NCI-H2081 treated with DMSO at 0.1 percent for 48 hours (cell line): ENCODE results near the gene BCL11B.

Experiments used
- DNase-seq: peaks from one replicate; lab custom pipeline; 2025; lab: John Stamatoyannopoulos, UW

The BCL11B gene

GRCh38 chr14:99254328-99255009, 17.5 kb downstream of the BCL11B start:
- no peak for DNase-seq

GRCh38 chr14:99253890-99254289, 18.1 kb downstream of the BCL11B start:
- DNase-seq, result no peak

- DNase-seq, result no peak
Observed at GRCh38 chr14:99252940-99253868, 18.8 kb downstream of the BCL11B start.

- no peak for DNase-seq
Observed at GRCh38 chr14:99252443-99252939, 19.5 kb downstream of the BCL11B start.

- DNase-seq, result no peak
Observed at GRCh38 chr14:99251721-99252120, 20.3 kb downstream of the BCL11B start.

- DNase-seq, result no peak
Observed at GRCh38 chr14:99250636-99251208, 21.3 kb downstream of the BCL11B start.

- DNase-seq, result no peak
Observed at GRCh38 chr14:99249389-99249788, 22.6 kb downstream of the BCL11B start.

- DNase-seq, result no peak
Observed at GRCh38 chr14:99248761-99249171, 23.2 kb downstream of the BCL11B start.

- DNase-seq, result no peak
Observed at GRCh38 chr14:99247772-99248171, 24.2 kb downstream of the BCL11B start.

GRCh38 chr14:99247101-99247729, 24.8 kb downstream of the BCL11B start:
- DNase-seq, result no peak

GRCh38 chr14:99246536-99247097, 25.4 kb downstream of the BCL11B start:
- no peak for DNase-seq

GRCh38 chr14:99245564-99246511, 26.2 kb downstream of the BCL11B start:
- DNase-seq, result no peak

- DNase-seq, result no peak
Observed at GRCh38 chr14:99244941-99245563, 26.9 kb downstream of the BCL11B start.

GRCh38 chr14:99244367-99244901, 27.6 kb downstream of the BCL11B start:
- no peak for DNase-seq

GRCh38 chr14:99242816-99243721, 28.9 kb downstream of the BCL11B start:
- no peak for DNase-seq

- DNase-seq, result no peak
Observed at GRCh38 chr14:99242238-99242637, 29.8 kb downstream of the BCL11B start.

- no peak for DNase-seq
Observed at GRCh38 chr14:99241325-99242010, 30.5 kb downstream of the BCL11B start.

- DNase-seq, result no peak
Observed at GRCh38 chr14:99240627-99241324, 31.2 kb downstream of the BCL11B start.
